Measurements from ENCODE around the gene CREB3L2. TPM values are rescaled to one million over a fixed set of nuclear protein-coding genes. Genes with fewer than 3 reads are reported as not detected.
A peak's percentile ranks its signal among the peaks of the same experiment; 100 is the strongest.
"Not testable (repeated sequence)": the region's sequence is repeated elsewhere in the genome, so short reads cannot be mapped to it uniquely, and the experiment has no call there.

The CREB3L2 gene
- 28.9 TPM for total RNA-seq
- long read RNA-seq, partial matches to known transcripts: 1 of 9 reads
- long read RNA-seq, other reads (novel, unspliced or antisense): 8 of 9 reads

DNA sequence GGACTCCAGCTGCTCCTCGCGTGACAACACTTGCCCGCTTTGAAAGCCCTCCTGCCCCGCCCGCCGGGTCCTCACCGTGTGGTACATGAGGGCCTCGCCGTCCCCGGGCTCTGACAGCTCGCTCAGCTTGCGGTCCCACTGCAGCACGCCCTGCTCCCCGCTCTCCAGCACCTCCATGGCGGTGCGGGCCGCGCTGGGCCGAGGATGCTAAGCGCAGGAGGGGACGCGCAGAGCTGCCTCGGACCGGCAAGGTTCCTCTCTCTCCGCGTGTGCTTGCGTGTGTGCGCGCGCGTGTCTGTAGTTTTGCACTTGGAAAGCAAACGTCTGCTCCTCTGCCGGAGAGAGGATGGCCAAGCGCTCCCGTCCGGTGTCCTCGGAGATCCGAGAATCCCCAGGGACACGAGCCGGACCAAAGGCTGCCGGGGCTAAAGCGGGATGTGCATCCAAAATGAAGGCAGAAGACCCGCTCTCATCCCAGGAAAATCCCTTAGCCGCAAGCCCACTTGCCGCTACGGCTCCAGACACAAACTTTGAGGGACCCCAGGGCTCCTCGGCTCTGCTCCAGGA lies at the start of gene CREB3L2:
CREB3L2 (minus strand) TSS at position 558 of the 567 bp plus-strand sequence; CDS start at position 177, 381 bp downstream.
- Histone ChIP-seq H3K27me3 (ENCODE audit: low read depth) (no peaks in the 10 kb centered on the region), H3K36me3 (no peaks in the 10 kb centered on the region), H3K9me3 (replicated peaks) (no peaks in the 10 kb centered on the region), H3K4me3 (peak within 1 kb of the TSS; percentile 96), H3K27ac (replicated peaks) (peak within 1 kb of the TSS; percentile 95), H3K4me1 (peaks cover 53% of the 10 kb centered on the region)
- TF ChIP-seq, protein P1, sequence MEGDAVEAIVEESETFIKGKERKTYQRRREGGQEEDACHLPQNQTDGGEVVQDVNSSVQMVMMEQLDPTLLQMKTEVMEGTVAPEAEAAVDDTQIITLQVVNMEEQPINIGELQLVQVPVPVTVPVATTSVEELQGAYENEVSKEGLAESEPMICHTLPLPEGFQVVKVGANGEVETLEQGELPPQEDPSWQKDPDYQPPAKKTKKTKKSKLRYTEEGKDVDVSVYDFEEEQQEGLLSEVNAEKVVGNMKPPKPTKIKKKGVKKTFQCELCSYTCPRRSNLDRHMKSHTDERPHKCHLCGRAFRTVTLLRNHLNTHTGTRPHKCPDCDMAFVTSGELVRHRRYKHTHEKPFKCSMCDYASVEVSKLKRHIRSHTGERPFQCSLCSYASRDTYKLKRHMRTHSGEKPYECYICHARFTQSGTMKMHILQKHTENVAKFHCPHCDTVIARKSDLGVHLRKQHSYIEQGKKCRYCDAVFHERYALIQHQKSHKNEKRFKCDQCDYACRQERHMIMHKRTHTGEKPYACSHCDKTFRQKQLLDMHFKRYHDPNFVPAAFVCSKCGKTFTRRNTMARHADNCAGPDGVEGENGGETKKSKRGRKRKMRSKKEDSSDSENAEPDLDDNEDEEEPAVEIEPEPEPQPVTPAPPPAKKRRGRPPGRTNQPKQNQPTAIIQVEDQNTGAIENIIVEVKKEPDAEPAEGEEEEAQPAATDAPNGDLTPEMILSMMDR (IDR thresholded peaks at IDR 0.05; ENCODE audit: borderline replicate concordance): no peak
- intact Hi-C loops (cut with micrococcal nuclease): no loop called here
- DNase-seq: peak; percentile 60

- Histone ChIP-seq H3K27ac (replicated peaks) (no peak overlapping the region), H3K9me3 (replicated peaks) (peaks cover 4% of the 10 kb centered on the region), H3K4me1 (no peaks in the 10 kb centered on the region), H3K27me3 (ENCODE audit: low read depth) (peaks cover 7% of the 10 kb centered on the region), H3K4me3 (no peak overlapping the region), H3K36me3 (no peaks in the 10 kb centered on the region)
- intact Hi-C loops (cut with micrococcal nuclease): no loop called here
- no peak for DNase-seq
- TF ChIP-seq, protein P1 (IDR thresholded peaks at IDR 0.05; ENCODE audit: borderline replicate concordance): no peak
Measured at GRCh38 chr7:138049505-138050116, 47.7 kb upstream of the CREB3L2 start.

DNA sequence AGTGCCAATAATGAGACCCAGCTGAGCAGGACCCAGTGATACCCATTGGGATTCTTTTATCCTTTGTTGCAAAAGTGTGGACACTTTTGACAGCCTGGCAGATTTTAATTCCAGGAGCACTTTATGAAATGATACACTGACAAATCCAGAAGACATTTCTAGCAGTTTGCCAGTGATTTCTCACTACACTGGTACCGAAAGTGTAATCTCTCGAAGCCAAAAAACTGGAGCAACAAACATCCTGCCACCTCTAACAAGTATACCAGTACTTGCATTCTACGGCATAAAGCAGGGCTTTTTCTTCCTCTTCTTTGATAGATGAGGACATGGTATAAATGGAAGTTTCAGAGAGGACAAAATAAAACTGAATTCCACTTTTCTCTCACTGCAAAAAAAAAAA lies 46.0 kb upstream of the CREB3L2 start:
- no peak for DNase-seq
- Histone ChIP-seq H3K36me3 (no peaks in the 10 kb centered on the region), H3K27me3 (ENCODE audit: low read depth) (peaks cover 7% of the 10 kb centered on the region), H3K4me3 (no peak overlapping the region), H3K4me1 (no peaks in the 10 kb centered on the region), H3K27ac (replicated peaks) (no peak overlapping the region), H3K9me3 (replicated peaks) (peaks cover 4% of the 10 kb centered on the region)
- intact Hi-C loops (cut with micrococcal nuclease): no loop called here
- TF ChIP-seq, protein P1 (IDR thresholded peaks at IDR 0.05; ENCODE audit: borderline replicate concordance): no peak

GRCh38 chr7:138044897-138045296 lies 43.0 kb upstream of the CREB3L2 start:
- Histone ChIP-seq H3K4me3 (no peak overlapping the region), H3K9me3 (replicated peaks) (peaks cover 9% of the 10 kb centered on the region), H3K27ac (replicated peaks) (no peak overlapping the region), H3K36me3 (no peaks in the 10 kb centered on the region), H3K4me1 (no peaks in the 10 kb centered on the region), H3K27me3 (ENCODE audit: low read depth) (peaks cover 7% of the 10 kb centered on the region)
- intact Hi-C loops (cut with micrococcal nuclease): no loop called here
- DNase-seq: no peak
- TF ChIP-seq, protein P1 (IDR thresholded peaks at IDR 0.05; ENCODE audit: borderline replicate concordance): no peak

DNA sequence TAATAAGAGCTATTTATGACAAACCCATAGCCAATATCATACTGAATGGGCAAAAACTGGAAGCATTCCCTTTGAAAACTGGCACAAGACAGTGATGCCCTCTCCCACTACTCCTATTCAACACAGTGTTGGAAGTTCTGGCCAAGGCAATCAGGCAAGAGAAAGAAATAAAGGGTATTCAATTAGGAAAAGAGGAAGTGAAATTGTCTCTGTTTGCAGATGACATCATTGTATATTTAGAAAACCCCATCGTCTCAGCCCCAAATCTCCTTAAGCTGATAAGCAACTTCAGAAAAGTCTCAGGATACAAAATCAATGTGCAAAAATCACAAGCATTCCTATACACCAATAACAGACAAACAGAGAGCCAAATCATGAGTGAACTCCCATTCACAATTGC lies 38.2 kb upstream of the CREB3L2 start:
- DNase-seq; H3K36me3 ChIP-seq; H3K27ac ChIP-seq (replicated peaks); H3K4me1 ChIP-seq; intact Hi-C loops (cut with micrococcal nuclease); H3K4me3 ChIP-seq; H3K27me3 ChIP-seq (ENCODE audit: low read depth): not testable (repeated sequence)
- H3K9me3 ChIP-seq (replicated peaks): peaks cover 18% of the 10 kb centered on the region

GRCh38 chr7:138036135-138036534 lies 34.2 kb upstream of the CREB3L2 start:
- intact Hi-C loops (cut with micrococcal nuclease): no loop called here
- no peak overlapping the region for H3K27ac ChIP-seq (replicated peaks)
- H3K36me3 ChIP-seq: no peaks in the 10 kb centered on the region
- peaks cover 15% of the 10 kb centered on the region for H3K9me3 ChIP-seq (replicated peaks)
- TF ChIP-seq, protein P1 (IDR thresholded peaks at IDR 0.05; ENCODE audit: borderline replicate concordance): no peak
- H3K4me3 ChIP-seq: no peak overlapping the region
- peaks cover 5% of the 10 kb centered on the region for H3K27me3 ChIP-seq (ENCODE audit: low read depth)
- no peak for DNase-seq
- no peaks in the 10 kb centered on the region for H3K4me1 ChIP-seq

All from left ventricle myocardium inferior (tissue), 1 donor.